HG03025 (cell line): Measurements from ENCODE around the gene GARIN5B.
"Not testable (repeated sequence)": the region's sequence is repeated elsewhere in the genome, so short reads cannot be mapped to it uniquely, and the experiment has no call there.

Experiments
- ATAC-seq: cut with Tn5 transposase; IDR thresholded peaks from one replicate; pipeline ENCODE4 v1.9.1; 2021; ENCODE audit warnings: mild to moderate bottlenecking, moderate library complexity; ENCODE audit not compliant: unreplicated experiment, low FRiP score

GARIN5B gene

DNA sequence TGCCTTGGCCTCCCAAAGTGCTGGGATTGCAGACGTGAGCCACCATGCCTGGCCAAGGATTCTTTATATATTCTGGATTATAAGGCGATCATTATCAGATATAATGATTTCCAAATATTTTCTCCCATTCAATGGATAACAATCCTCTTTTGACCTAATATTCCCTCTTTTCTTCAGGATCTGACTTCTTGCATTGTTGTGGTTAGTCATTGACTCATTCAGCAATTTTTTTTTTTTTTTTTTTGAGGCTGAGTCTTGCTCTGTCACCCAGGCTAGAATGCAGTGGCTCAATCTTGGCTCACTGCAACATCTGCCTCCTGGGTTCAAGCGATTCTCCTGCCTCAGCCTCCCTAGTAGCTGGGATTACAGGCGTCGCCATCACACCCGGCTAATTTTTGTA lies 33.3 kb downstream of the GARIN5B start:
- not testable (repeated sequence) for ATAC-seq

DNA sequence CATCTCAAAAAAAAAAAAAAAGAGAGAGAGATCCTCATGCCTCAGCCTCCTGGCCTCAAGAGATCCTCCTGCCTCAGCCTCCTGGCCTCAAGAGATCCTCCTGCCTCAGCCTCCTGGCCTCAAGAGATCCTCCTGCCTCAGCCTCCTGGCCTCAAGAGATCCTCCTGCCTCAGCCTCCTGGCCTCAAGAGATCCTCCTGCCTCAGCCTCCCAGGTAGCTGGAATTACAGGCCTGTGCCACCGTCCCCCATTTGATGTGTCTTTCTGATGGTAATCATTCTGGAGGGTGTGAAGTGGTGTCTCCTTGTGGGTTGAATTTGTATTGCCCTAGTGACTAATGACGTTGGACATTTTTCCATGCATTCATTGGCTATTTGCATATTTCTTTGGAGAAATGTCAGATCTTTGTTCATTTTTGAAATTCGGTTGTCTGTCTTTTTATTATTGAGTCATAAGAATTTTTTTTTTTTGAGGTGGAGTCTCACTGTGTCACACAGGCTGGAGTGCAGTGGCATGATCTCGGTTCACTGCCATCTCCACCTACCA lies 34.2 kb downstream of the GARIN5B start:
- ATAC-seq, result not testable (repeated sequence)

DNA sequence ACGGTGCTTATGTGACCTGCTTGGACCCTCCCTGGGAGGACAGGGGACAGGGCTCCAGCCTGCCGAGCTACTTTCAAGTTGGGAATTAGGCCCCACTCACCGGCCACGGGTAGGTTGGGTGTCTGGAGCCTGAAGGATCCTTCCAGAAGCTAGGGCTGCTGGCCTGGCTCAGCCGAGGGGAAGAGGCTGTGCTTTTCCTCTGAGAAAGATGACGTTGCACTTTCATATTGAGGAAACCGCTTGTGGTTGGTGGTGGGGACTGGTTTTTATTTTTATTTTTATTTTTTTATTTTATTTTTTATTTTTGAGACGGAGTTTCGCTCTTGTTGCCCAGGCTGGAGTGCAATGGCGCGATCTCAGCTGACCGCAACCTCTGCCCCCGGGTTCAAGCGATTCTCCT lies 37.9 kb downstream of the GARIN5B start, which contains the start of gene TMEM150B:
TSS of gene TMEM150B (minus strand) at position 170 of the 400 bp plus-strand sequence. CDS start 4,305 bp downstream, outside the sequence.
- no peak for ATAC-seq

DNA sequence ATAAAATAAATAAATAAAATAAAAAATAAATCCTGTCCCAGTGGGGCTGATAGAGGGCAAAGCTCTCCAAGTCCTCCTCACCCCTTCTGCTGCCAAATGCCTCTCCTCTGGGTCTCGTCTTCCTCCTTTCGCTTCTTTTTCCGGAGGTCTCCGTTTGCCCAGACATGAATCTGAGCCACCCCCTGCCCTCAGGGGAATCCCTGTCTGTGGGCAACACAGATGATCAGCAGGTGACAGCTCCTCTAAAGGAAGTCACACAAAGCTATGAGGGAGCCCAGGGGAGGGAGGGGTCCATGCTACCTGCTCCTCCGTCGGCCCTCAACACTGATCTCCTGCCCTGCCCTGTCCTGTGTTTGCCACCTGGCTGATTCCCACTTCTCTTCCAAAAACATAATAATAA lies 38.4 kb downstream of the GARIN5B start:
- ATAC-seq, result no peak

DNA sequence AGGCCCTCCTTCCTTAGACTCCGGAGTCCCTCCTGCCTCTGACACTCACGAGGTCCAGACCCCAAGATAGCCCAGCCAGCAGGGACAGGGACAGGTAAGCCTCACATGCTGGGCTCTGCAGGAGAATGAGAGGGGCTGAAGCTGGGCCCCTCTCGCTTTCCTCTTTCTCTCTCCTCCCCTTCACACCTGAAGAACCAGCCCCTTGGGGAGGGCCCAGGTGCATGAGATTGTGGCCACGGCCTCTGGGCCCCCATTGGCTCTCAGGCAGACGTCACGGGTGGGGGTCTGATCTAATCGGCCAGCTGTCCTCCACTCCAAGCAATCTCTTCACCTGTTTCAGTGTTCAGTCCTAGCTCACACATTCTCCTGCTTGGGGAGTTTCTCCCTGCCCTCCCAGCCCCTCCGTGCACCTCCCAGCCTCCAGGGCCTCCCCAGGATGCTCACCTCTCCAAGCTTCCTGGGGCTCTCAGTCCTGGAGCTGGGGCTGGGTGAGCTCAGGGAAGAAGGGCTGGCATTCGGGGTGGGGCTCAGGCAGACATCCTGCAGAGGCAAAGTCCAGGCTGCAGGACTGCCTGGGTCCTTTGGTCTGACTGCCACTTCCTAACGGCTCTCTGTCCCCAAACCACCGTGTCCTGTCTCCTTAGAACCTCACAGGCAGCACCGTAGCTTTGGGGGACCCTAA lies 40.7 kb downstream of the GARIN5B start:
- ATAC-seq, result no peak

DNA sequence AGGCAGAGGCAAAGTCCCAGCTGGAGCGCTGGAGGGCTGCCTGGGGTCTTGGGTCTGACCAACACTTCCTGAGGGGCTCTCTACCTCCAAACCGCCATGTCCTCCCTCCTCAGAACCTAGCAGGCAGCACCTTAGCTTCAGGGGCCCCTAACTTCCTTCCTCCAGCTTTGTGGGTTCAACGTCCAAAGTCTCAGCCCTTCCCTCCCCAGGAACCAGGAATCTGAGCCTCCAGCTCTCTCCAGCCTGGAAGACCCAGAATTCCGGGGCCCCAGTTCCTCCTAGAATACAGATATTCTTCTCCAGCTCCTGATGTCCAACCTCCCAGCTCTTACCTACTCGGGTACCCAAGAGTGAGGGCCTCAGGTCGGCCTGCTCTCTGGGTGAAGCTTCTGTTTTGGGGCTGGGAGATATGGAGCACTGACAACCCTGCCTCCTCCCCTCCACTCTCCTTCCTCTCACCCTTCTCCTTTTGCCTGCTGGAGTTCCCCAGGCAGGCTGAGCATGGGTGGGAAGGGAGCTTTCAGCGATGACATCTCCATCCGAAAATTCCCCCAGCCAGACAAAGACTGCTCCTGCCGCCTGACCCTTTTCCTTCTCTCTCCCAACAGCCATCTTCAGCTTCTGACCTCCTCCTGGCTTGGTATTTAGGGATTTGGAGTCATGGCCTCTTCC lies 41.5 kb downstream of the GARIN5B start:
- no peak for ATAC-seq

DNA sequence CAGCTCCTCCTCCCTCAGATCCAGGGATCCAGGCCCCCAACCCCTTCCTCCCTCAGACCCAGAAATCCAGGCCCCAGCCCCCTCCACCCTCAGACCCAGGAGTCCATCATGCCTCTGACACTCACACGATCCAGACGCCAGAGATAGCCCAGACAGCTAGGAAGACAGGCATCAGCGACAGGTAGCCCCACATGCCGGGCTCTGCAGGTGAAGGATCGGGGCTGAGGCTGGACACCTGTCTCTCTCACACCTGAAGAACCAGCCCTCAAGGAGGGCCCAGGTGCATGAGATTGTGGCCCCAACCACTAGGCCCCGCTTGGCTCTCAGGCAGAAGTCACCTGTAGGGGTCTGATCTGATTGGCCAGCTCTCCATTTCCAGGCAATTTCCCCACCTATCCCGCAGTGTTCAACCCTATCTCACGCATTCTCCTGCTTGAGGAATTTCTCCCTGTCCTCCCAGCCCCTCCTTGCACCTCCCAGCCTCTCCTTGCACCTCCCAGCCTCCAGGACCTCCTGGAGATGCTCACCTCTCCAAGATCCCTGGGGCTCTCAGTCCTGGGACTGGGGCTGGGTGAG lies 42.1 kb downstream of the GARIN5B start:
- no peak for ATAC-seq

DNA sequence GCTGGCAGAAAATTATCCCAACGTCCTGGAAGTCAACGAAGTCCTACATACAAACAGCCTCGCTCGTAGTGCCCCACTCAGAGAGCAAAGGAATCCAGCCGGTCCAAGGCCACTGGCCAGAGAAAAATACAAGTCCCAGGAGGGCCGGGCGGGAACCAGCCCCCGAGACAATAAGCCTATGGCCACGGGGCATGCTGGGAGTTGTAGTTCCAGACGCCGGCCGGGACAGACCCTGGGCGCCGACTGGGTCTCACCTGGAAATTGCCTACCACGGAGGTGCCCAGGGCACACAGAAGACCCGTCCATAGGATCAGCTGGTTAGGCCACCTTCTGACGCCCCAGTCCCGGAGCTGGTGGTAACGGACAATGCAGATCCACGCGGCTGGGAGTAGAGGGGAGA lies 43.3 kb downstream of the GARIN5B start:
- no peak for ATAC-seq

DNA sequence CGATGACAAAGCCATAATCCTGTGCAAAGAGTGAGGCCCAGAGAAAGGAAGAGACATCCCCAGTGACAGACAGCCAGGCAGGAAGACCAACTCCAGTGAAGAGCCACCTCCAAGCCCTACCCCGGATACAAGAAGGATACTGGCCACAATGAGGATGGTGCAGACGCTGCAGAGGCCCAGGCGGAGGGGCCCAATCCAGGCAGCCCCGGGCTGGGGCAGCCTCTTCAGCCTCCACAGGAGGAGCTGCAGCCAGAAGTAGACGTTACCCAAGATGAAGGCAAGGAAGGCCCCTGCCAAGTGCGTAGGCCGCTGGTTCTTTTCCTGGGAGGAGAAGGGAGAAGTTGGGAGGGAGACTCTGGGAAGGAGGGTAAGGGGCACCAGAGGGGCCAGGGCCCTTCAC lies 46.4 kb downstream of the GARIN5B start:
- no peak for ATAC-seq

DNA sequence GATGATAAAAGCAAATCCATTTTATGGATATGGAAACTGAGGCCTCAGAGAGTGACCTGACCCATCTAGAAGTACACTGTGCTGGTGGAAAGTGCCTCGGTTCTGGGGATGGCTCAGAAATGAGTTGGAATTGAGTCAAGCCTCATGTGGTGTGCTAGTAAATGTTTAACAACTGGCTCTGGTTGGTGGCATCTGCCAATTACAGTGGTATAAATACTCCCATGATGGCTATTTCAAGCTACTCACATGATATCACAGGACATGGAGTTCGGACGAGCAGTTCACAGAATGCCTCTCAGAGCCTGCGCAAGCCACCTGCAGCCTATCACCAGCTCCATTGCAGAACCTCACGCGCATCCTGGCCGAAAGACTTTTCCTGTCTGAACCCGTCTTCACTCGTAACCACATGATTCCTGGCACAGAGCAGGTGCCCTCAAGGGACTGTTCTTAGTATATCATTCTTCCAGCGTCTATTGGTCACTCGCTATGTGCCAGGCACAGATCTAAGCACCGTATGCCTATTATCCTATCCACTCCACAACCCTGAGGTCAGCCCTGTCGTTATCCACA lies 47.0 kb downstream of the GARIN5B start:
- ATAC-seq, result no peak

DNA sequence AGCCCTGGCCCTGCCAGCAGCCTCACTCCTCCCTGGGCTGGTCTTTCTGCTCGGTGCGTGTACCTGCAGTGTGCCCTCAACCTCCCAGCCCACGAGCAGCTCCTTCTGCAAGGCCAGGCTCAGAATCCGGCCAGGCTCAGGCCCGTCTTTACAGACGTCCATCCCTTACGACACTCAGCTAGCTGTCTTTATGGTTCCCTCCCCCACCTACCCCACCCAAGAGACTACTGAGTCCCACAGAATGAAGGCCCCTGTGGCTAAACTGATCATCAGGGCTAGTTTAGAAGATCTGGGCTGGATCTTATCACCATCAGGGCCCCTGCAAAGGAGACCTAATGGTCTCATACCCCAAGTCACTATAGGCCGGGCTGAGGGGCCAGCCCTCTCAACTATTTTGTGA lies 48.7 kb downstream of the GARIN5B start:
- no peak for ATAC-seq

DNA sequence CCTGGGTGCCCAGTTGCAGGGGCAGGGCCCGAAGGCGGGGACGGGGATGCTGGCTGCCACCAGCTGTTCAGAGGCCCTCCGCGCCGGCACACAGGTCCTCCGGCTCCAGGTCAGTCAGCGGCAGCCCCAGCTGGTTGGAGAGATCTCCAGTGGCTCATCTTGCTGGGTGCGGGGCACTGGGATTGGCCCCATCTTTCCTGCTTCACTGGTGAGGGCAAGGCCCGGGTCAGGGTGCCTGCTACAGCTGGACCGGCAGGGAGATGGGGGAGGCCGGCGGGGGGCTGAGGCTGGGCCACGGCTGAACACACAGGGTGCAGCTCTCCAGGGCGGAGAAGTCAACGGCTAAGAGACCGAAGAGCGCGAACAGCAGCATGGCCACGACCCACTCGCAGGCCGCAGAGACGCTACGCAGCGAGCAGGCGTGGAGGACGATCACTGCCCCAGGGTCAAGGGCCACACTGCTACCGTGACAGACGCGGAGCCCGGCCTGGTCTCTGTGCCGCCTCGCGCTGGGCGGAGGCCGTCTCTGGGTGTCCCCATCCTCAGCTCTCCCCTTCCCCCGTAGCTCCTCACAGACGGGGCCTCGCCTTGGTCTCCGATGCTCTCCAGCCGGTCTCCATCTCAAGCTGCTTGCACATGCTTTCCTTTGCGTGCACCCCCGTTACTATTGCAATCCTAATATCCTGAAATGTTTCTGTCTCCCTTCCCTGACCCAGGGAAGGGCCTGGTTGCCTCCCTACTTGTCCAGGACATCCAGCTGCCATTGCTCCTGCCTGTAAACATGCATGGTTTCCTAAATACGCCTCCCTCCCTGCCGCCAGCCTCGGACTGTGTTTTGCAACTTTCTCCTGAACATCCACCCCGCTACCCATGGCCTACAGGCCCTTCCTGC lies 50.2 kb downstream of the GARIN5B start:
- no peak for ATAC-seq

DNA sequence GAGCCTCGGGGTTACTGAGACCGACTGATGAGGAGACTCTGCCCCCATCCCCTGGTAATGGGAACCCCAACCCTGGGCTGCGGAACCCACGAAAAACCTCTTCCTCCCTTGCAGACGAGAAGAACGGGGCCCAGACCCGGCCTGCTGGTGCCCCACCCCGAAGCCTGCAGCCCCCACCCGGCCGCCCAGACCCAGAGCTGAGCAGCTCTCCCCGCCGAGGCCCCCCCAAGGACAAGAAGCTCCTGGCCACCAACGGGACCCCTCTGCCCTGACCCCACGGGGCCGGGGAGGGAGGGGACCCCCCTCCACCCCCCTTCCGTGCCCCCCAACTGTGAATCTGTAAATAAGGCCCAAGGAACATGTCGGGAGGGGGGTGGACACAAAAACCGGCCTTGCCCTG lies 51.3 kb downstream of the GARIN5B start:
- ATAC-seq, result no peak

DNA sequence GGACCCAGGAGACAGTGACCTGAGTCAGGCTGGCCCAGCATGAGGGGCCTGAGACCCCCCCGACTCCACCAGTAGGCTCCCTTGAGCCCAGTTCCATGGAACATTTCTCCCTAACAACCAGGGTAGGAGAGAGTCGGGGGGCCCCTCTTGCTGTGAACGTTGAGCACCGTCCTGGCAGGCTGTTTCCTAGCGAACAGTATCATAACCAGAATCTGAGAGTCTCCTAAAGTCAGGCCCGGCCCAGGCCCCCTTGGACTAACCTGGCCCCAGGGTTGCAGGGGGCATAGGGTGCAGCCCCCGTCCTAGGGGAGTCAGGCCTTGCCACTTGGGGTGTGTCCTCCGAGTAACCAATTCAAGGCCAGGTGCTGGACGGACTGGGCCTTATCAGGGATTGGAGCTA lies 51.7 kb downstream of the GARIN5B start:
- ATAC-seq, result no peak

DNA sequence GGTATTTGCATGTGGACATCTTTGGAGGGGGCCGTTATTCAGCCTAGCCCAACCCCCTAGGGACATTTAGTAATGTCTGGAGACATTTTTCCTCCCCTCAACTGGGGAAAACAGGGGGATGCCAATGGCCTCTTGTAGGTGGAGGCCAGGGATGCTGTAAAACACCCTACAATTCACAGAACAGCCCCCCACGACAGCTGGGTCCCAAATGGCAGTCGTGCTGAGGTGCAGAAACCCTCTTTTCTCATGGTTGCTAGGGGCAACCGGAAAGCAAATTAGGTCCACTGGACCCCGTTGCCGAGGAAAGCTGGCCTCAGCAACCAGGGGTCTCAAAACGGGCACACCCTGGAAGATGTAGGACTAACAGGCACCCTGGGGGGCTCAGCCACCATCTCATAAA lies 52.6 kb downstream of the GARIN5B start:
- ATAC-seq, result no peak

DNA sequence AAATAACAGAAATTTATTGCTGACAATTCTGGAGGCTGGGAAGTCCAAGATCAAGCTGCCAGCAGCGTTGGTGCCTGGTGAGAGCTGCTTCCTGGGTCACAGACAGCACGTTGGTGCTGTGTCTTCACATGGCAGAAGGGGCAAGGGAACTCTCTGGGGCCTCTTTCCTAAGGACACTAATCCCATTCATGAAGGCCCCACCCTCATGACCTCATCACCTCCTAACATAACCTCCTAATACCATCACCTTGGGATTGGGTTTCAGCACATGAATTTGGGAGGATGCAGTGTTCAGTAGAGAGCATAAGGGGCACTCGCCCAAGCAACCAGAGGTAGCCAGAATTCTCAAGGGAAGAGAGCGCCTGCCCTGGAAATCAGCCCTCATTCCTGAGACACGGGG lies 53.6 kb downstream of the GARIN5B start:
- no peak for ATAC-seq

DNA sequence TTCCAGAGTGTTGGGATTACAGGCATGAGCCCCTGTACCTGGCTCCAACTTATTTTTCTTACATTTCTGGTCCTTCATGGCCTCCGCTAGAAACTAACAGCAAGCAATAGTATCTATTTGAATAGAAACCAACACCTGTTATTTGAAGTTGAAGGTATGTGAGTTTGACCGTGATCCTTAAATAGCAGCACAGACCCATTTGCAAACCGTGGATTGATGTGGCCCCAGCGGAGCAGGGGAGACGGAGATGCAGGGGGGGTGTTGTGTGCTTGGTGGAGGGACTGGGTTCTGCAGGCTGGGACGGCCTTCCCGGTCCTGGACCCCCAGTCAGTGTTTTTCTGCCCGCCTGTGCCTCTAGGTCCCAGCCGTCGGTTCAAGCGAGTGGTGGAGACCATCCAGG lies 54.8 kb downstream of the GARIN5B start:
- no peak for ATAC-seq

DNA sequence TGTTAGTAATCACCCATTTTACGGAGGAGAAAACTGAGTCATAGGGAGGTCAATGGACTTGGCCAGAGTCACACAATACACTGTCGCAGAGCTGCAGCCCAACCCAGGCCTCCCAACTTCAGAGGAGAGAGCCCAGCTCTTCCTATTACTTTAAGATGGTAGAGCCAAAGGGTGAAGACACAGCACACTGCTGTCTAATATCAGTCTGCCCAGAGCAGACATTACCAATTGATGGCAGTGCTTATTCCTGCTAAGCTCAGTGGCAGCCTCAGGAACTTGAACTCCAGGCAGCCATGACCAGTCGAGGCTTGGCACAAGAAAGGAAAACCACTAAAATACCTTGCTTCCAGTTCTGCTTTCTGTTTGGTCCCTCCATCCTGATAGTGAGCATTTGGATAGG lies 56.3 kb downstream of the GARIN5B start:
- ATAC-seq, result no peak

DNA sequence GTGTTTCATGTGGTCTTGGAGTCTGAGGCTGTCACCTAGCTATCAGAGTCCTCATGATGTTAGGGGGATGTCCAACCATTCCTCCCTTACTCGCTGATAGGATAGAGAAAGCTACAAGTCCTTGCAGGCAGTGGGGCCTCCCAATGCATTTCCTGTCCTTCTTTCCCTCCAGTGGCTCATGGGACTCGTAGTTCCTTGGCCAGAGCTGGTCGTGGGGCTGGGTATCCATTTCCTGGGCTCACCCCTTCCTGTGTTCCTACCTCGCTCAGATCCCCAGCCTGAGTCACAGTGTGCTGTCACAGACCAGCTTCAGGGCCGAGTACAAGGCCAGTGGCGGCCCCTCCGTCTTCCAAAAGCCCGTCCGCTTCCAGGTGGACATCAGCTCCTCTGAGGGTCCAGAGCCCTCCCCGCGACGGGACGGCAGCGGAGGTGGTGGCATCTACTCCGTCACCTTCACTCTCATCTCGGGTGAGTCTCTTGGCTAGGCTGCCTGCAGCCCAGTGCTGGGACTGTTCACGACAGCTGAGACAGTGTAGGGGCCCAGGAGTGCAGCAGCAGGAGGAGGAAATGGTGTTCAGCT lies 57.0 kb downstream of the GARIN5B start:
- no peak for ATAC-seq

DNA sequence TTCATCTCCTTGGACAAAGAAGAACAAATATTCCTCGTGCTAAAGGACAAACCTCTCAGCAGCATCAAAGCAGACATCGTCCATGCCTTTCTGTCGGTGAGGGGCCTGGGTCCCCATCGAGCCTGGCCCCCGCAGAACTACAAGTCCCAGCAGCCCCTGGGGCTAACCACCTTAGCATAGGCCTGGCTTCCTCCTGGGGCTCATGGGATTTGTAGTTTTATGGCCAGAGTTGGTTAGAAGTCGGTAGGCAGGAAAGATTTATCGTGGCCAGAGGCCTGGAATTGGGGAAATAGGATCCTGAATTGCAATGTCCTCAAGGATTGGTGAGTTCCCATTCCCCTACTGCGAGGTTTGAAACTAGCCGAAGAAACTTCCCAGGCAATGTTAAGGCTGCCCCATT lies 57.6 kb downstream of the GARIN5B start:
- ATAC-seq, result no peak
